ENCODE data around the gene CCNA2.

GRCh38 chr4:121788896-121789295 is 34.8 kb downstream of the CCNA2 start:
- TF ChIP-seq CTCF (IDR thresholded peaks at IDR 0.05; ENCODE audit: low read depth, low read length) (no peak), EZH2phosphoT487 (IDR thresholded peaks at IDR 0.05; ENCODE audit: low read depth) (no peak)

Measured in OCI-LY3 (cell line).